ENCODE data around the gene USP2.

USP2 gene

DNA sequence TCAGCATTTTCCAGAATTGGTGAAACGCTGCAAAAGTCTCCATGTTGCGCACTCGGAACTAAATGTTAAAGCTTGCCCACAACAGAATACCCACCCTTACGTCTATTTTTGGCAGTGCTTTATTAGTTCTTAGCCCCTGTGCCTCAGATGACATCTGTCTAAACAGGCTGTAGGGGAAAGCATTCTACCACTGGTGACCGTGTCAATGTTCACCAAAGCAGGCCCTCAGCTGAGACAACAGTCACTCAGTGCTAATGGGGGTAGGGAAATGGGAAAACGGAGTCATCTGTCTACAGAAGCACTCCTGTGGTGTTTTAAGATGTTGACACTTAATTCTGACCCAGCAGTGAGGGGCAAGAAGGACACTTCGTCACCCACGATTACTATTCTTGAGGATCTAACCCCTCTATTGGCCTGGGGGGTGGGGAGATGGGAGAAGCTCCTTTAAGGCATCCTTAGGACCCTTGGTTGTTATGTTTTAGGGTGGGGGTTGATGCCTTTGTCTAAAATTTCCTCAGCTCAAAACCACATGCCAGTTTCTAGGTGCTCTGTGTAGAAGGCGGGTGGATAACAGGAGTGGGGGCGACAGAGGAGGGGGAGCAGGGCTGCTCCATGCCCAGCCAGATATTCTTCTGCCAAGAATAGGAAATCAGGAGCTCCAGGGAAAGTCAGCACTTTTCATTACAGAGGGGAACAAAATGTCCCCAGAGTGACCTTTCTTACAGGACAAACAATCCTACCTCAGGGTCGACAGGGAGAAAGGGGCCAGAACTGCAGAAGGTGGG lies 19.4 kb downstream of the USP2 start:
- DNase-seq, result no peak

GRCh38 chr11:119361056-119361787 lies 20.3 kb downstream of the USP2 start:
- DNase-seq, result no peak

DNA sequence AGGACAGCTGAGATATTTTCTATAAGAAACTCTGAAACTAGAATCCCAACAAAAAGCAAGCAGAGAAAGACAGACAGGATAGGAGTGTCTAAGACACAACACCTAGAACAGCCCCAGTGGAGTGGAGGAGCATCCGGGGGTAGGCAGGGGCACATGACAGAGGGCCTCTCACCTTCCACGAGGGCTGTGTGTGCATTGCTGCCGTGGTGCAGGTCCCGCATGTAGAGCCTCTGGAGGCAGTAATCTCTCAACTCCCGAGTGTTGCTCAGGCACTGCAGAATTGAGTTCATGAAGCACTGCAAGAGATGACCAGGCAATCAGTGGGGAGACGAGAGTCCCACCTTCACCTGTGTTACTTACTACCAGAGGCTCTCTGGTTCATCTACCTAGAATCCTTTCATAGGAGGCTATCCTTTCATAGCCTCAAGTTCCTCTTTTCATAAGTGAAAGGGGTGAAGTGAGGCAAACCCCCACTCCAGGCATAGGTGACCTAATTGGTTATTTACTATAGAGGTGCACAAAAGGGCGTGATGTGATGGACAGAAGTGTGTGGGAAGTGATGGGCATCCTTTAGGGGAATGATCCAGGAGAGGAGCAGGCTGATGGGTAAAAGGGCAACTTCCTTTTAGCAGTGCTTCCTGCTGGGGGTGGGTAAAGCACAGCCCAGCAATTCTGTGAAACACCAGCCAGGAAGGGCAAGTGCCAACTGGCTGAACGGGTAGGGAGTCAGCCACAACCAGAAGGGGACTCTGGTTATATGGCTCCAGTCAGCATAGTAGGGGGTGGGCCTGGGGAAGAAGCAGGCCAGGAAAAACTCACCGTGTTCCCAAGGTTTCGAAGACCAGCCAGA lies 21.9 kb downstream of the USP2 start:
- DNase-seq, result no peak

DNA sequence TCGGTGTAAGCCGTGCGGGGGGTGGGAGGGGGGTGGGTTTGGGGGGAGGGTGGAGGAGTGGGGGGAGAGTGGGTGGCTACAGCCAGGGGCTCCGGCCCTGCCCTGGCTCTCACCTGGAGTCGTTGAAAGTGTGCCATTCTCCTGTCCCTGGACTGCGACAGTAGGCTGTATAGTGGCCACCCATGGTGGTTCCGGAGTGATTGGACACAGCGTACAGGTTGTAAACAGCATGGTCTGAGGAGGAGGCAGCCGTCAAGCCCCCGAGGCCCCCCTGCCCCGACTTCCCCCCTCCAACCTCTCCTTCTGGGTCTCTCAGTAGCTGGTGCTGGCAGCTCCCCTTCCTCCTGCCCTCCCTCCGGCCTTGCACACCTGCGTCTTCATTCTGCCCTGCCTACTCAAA lies 24.4 kb downstream of the USP2 start:
- DNase-seq, result no peak

DNA sequence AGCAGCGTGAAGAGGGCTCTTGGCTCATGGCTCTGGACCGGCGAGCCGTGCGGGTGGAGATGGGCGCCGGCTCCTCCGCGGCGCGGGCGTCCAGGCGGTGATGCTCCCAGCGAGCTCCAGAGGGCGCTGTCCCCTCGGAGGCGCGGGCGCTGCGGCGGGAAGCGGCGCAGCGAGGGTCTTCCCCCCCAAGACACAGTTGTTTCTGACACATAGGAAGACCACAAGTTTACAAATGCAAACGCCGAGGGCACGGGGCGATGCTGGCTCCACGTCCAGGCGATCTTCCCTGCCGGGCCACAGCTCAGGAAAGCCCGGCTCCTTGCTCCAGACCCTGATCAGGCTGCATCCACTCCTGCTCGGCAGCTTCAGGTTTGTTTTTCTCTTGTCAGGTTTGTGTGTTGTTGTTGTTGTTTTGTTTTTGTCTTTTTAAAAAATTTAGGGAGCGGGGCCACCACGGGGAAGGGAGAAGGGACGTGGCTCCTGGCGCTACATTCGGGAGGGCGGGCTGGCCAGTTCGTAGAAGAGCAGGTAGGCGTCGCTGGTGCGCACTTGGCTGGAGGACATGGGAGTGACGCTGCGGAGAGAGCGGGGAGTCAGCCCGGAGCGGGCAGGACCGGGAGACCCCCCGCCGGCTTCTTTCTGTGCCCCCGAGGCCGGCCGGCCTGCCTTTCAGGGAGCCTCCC lies 25.0 kb downstream of the USP2 start:
- DNase-seq, result peak; percentile 87

DNA sequence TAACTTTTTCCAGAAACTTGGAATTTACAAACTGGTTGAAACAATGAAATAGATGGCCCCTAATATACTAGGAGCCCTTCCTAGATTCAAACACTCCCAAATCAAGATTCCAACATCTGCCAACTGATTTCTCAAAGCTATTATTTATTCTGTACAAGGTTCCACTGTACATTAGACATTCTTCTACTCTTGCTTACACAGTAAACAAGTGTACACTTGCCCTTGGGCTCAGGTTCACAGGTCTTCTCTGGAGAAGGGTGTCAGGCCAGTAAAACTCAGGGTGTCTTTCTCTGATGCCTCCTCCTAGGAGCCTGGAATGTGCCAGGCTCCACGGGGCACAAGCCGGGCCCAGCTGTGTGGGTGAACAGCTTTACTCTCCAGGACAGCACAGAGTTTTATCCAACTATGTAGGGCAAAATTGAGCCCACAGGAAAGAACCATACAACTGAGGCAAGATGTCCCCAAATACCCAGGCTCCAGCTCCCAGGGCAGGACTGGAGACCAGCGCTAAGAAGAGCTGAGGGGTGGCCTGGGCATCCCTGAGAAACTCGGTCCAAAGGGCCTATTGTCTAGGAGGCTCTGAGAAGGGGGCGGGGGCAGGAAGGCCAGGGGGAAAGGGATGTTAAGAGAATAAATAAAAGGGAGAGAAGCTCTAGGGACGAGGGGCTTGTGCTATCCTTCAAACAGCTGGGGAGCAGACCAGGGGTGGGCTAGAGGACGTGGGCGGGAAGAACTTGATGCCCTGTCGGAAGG lies 26.2 kb downstream of the USP2 start:
- no peak for DNase-seq

- DNase-seq, result no peak
Measured at GRCh38 chr11:119352857-119353260, 28.6 kb downstream of the USP2 start.

DNA sequence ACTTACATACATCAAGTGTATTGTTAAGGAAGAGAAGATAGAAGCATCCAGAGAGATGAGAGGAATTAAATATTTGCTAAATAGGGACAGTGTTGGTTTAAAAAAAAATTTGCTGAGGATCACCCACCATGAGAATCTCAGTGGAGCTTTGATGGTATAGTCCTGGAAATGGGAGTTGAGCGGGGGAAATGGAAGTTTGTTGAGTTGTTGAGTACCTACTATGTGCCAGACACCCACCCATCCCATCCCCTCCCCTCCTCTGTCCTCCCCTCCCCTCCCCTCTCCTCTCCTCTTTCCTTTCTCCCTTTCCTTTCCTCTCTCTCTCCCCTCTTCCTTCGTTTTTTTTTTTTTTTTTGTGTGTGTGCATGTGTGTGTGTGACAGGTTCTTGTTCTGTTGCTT lies 30.3 kb downstream of the USP2 start:
- no peak for DNase-seq

GRCh38 chr11:119350302-119350701 lies 31.2 kb downstream of the USP2 start:
- no peak for DNase-seq

GRCh38 chr11:119347940-119348605 lies 33.4 kb downstream of the USP2 start:
- DNase-seq, result no peak

DNA sequence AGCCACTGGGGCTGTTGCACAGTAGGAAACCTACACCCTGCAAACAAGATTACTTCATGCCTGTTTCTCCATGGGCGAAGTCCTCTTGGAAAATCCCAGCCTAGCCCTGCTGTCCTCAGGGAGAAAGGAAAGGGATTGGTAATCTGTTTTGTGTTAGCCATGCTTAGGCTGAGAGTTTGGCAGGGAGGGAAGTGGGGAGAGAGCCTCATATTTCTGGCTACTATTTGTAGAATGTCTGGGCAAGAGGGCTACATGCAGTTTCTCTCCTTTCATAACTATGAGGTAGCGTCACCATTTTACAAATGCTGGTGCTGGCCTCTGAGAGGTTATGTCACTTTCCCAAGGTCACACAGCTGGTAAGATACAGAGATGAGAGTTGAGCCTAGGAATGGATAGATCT lies 34.2 kb downstream of the USP2 start:
- no peak for DNase-seq

GRCh38 chr11:119346605-119347004 lies 34.9 kb downstream of the USP2 start, which contains the start of gene MFRP:
TSS of gene MFRP (minus strand) at chr11:119346705. CDS start at chr11:119346513, 192 bp downstream.
- DNase-seq, result no peak

DNA sequence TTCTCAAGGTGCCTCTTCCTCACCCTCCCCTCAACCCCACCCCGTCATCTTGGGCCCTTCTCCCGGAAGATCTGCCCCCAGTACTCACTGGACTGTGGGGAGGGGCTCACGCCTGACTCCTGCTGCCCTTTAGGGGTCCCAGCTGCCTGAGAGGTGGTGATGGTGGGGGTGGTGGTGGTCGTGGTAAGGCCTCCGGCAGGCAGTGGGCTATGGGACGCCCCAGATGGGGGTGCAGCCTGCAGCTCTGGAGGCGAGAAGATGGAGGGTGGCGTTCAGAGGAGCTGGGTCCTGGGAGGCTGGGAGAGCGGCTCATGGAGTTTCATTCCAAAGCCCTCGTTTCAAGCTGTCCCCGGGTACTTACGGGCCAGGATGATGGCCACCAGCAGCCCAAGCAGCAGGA lies 35.8 kb downstream of the USP2 start:
- DNase-seq, result no peak

DNA sequence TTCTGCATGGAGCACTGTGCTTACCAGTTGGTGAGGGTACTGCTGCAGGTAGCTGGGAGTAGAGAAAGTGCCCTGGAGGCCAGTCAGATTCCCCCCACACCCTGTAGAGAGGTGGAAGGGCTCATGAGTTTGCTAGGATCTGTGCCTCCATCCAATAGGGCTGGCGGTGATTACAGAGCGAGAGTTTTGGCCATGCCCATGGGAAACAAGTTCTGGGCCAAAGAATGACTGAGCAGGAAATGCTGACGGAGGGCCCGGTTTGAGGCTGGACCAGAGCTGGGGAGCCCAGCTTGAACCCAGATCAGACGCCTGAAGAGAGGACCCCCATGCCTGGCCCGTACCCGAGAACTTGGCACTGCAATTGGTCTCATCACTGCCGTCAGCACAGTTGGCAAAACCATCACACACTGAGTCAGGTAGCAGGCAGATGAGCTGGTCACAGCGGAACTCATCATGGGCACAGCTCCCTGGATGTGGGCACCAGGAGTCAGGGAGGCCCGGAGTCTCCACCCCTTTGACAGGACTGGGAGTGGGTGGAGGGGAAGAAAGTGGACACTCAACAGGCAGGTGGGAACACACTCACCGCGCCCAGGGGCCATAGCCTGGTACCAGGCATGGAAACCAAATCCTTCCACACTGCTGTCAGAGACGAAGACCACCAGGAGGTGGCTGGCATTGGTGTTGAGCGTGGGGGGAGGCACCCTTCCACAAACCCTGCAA lies 37.0 kb downstream of the USP2 start:
- DNase-seq, result no peak

DNA sequence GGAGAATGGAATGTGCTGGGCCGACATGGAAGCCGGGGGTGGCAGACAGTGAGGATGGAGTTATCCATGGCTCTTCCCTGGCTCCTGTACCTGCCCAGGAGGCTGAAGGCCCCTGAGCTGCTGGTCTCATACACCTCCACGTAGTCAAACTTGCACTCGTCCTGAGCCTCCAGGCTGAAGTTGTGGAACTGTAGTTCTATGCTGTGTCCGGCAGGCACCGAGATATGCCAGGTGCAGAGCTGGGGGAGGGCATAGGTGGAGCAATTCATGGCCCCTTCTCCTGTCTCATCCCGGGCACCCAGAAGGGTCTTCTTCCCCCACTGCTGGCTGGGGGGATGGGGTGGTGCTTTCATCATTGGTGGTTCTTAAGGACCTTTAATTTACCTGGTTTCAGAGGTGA lies 37.8 kb downstream of the USP2 start:
- DNase-seq, result no peak

- no peak for DNase-seq
Measured at GRCh38 chr11:119342362-119343130, 38.9 kb downstream of the USP2 start.

- no peak for DNase-seq
Measured at GRCh38 chr11:119342023-119342300, 39.5 kb downstream of the USP2 start.

DNA sequence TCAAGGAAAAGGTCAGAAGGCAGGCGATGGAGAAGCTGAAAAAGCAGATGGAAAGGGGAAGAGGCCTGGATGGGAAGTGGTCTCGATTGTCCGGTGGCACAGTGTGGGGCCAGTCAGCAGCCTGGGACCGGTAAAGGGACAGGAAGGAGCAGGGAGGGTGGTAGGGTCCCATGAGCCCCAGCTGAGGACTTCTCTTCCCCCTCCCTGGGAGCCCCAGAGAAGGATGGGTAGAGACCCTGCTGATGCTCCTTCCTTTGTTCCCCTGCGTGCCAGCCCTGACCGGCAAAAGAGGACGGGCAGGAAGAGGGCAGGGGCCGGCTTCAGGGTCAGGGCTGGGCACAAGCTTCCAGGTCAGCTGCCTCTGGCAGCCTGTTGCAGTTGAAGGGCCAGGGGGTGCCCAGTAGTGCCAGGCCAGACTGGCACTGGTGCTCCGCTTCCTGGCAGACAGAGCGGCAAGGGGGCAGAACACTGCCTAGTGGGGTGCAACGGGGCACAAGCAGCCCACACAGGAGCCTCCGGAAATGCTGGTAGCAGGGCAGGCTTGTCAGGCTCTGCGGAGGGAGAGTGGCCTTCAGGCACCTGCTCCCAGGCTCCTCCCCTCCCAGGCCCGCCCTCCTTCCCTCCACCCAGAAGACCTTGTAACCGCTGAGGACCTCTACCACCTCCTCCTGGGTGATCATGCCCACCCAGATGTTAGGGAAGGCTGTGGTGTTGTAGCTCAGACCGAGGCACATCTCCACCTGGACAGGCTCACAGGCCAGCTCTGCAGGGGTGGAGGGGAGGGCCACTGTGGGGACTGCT lies 40.1 kb downstream of the USP2 start:
- no peak for DNase-seq

Measured in hematopoietic multipotent progenitor cell treated with erythropoietin and hydrocortisone succinate and interleukin-3 and kit ligand, for 4 days (in vitro differentiated cells).